Astrocyte of the spinal cord (primary cell): ENCODE results near the gene ETDB.
A peak's percentile ranks its signal among the peaks of the same experiment; 100 is the strongest.
"Not testable (repeated sequence)": the region's sequence is repeated elsewhere in the genome, so short reads cannot be mapped to it uniquely, and the experiment has no call there.

Experiments
- DNase-seq: peaks from one replicate; pipeline ENCODE4 v3.0.0; 2011; ENCODE audit warnings: low read depth, low spot score
- H3K4me3 ChIP-seq: 2 replicates; pipeline ENCODE4 v1.5.1; 2011; ENCODE audit warnings: low read depth, mild to moderate bottlenecking, low read length, moderate library complexity
- CTCF ChIP-seq: IDR thresholded peaks from 2 replicates; pipeline ENCODE4 v1.5.1; 2012; ENCODE audit warnings: low read depth, mild to moderate bottlenecking, low read length, inconsistent platforms
- in situ Hi-C: cut with HindIII; loops from 2 replicates; pipeline ENCODE4 v1.10.0; 2017; ENCODE audit warnings: low sequenced_read_pairs

The ETDB gene

DNA sequence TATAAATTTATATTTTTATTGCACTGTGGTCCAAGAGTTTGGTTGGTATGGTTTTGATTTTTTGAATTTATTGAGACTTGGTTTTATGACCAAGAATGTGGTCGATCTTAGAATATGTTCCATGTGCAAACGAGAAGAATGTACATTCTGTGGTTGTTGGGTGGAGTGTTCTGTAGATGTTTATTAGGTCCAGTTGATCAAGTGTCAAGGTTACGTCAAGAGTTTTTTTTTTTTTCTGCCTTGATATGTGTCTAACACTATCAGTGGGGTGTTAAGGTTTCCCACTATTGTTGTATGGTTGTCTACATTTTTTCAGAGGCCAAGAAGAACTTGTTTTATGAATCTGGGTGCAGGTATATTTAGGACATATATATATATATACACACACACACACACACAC lies 10.8 kb downstream of the ETDB start:
- in situ Hi-C loops = no loop called here
- no peak for DNase-seq
- no peak for TF ChIP-seq CTCF
- H3K4me3 ChIP-seq = no peak overlapping the region

- no peak for DNase-seq
- H3K4me3 ChIP-seq = no peak overlapping the region
- no peak for TF ChIP-seq CTCF
- in situ Hi-C loops = no loop called here
Measured at GRCh38 chrX:135099493-135099783, 20.9 kb downstream of the ETDB start.

GRCh38 chrX:135097196-135097744 lies 23.1 kb downstream of the ETDB start:
- in situ Hi-C loops = not testable (repeated sequence)

GRCh38 chrX:135095715-135096114 lies 24.6 kb downstream of the ETDB start:
- DNase-seq = no peak
- no peak for TF ChIP-seq CTCF
- no peak overlapping the region for H3K4me3 ChIP-seq
- in situ Hi-C loops = no loop called here

More at GRCh38 chrX:135097196-135097744, 23.1 kb downstream of the ETDB start:
- DNase-seq = not testable (repeated sequence)
- H3K4me3 ChIP-seq = peak overlapping the region; percentile 46

- in situ Hi-C loops = no loop called here
Measured at GRCh38 chrX:135094726-135095125, 25.6 kb downstream of the ETDB start.

DNA sequence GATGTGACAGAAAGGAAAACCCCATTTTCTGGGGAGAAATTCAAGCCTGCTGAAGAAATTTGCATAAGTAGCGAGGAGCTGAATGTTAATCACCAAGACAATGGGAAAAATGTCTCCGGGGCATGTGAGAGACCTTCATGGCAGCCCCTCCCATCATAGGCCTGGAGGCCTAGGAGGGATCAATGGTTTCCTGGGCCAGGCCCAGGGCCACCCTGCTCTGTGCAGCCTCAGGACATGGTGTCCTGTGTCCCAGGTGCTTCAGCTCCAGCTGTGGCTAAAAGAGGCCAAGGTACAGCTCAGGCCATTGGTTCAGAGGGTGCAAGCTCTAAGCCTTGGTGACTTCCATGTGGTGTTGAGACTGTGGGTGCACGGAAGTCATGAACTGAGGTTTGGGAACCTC lies 31.2 kb downstream of the ETDB start:
- H3K4me3 ChIP-seq = no peak overlapping the region
- TF ChIP-seq CTCF = no peak
- DNase-seq = no peak
- in situ Hi-C loops = no loop called here

More at GRCh38 chrX:135094726-135095125, 25.6 kb downstream of the ETDB start:
- no peak for TF ChIP-seq CTCF
- no peak overlapping the region for H3K4me3 ChIP-seq
- no peak for DNase-seq

GRCh38 chrX:135087867-135088266 lies 32.5 kb downstream of the ETDB start:
- DNase-seq = no peak
- in situ Hi-C loops = no loop called here
- no peak overlapping the region for H3K4me3 ChIP-seq
- TF ChIP-seq CTCF = no peak
